Gastroesophageal sphincter (tissue), 4 donors: Measurements from ENCODE around the gene PGAP2. TPM values are rescaled to one million over a fixed set of nuclear protein-coding genes. Genes with fewer than 3 reads are reported as not detected.
A peak's percentile ranks its signal among the peaks of the same experiment; 100 is the strongest.

ENCODE experiments used
- ATAC-seq: fragments of 150-250 bp; one replicate; pipeline ENCODE4 v1.9.1; 2016; ENCODE audit warnings: mild to moderate bottlenecking, moderate library complexity
- H3K27ac ChIP-seq, 4 donors: fragments of 200-600 bp; sonication (generic) in 3 of 4; 1 replicate in 3 of 4; 2 replicates in 1 of 4; pipeline ENCODE4 v1.5.1; 2016 to 2019
- H3K27me3 ChIP-seq: fragments of 200-600 bp; sonication (generic); one replicate; pipeline ENCODE4 v1.5.1; 2019
- H3K36me3 ChIP-seq, 2 donors: fragments of 200-600 bp; sonication (generic); one replicate each; pipeline ENCODE4 v1.5.1; 2019; ENCODE audit warnings: control low read depth in 1 of 2
- H3K4me1 ChIP-seq, 3 donors: fragments of 200-600 bp; sonication (generic); 1 replicate in 2 of 3; 2 replicates in 1 of 3; pipeline ENCODE4 v1.5.1; 2016 to 2019; ENCODE audit warnings: control low read depth in 2 of 3
- H3K4me3 ChIP-seq, 2 donors: fragments of 200-600 bp; sonication (generic); one replicate each; pipeline ENCODE4 v1.5.1; 2019; ENCODE audit warnings: mild to moderate bottlenecking in 1 of 2, moderate library complexity in 1 of 2
- H3K9me3 ChIP-seq, 3 donors: fragments of 200-600 bp; sonication (generic); one replicate each; pipeline ENCODE4 v1.5.1; 2017 to 2019; ENCODE audit warnings: control low read depth in 2 of 3
- CTCF ChIP-seq, 4 experiments: fragments of 200-600 bp in 2 of 4; fragments of 450-650 bp in 2 of 4; sonication (generic) in 1 of 4; IDR thresholded peaks; one replicate each; pipeline ENCODE4 v1.5.1; 2017 to 2019; ENCODE audit warnings: antibody characterized with exemption in 4 of 4, mild to moderate bottlenecking in 2 of 4, moderate library complexity in 2 of 4
- EP300 ChIP-seq: sonication (generic); formaldehyde crosslinking; IDR thresholded peaks from one replicate; pipeline ENCODE4 v1.6.1; 2017; ENCODE audit warnings: antibody characterized with exemption, mild to moderate bottlenecking
- POLR2A ChIP-seq, 2 donors: fragments of 450-650 bp; IDR thresholded peaks; one replicate each; pipeline ENCODE4 v1.6.1; 2017; ENCODE audit warnings: antibody characterized with exemption in 2 of 2, mild to moderate bottlenecking in 2 of 2, moderate library complexity in 1 of 2
- POLR2AphosphoS5 ChIP-seq: sonication (generic); formaldehyde crosslinking; IDR thresholded peaks from one replicate; pipeline ENCODE4 v1.6.1; 2017; ENCODE audit warnings: antibody characterized with exemption
- WGBS, 2 donors: methylation state at CpG; one replicate each; pipeline ENCODE4 v1.1.5; 2018; ENCODE audit warnings: low coverage in 1 of 2; 5-methylcytosine and 5-hydroxymethylcytosine counted together
- total RNA-seq, 4 donors: library from RNA; depleted of rRNA; stranded (reverse); fragments of >200 nt; gene quantifications; one replicate each; pipeline ENCODE4 v1.1.0, GENCODE V29; 2016

The PGAP2 gene
- total RNA-seq, 4 donors from 2014 or later: 4.2 to 12.0 (median 5.1) TPM

GRCh38 chr11:3826721-3827120 lies 18.4 kb downstream of the PGAP2 start:
- peaks cover 0 to 64% of the 10 kb centered on the region in 2 donors for H3K36me3 ChIP-seq
- H3K27ac ChIP-seq: no peak overlapping the region
- ATAC-seq: no peak
- H3K4me3 ChIP-seq: no peak overlapping the region
- H3K4me1 ChIP-seq: peaks cover 0 to 12% (median 0%) of the 10 kb centered on the region in 3 donors
- no peaks in the 10 kb centered on the region for H3K27me3 ChIP-seq
- H3K9me3 ChIP-seq: no peaks in the 10 kb centered on the region
- WGBS, 2 donors: 80% methylated on average over 1 of the region's 3 CpGs; no CpG with 5 or more reads in 1 of the 2 donors
- TF ChIP-seq POLR2AphosphoS5: no peak
- TF ChIP-seq EP300: no peak
- no peak for TF ChIP-seq POLR2A (IDR thresholded peaks at IDR 0.05)
- no peak for TF ChIP-seq CTCF (IDR thresholded peaks at IDR 0.05)

GRCh38 chr11:3827434-3828186 lies 19.2 kb downstream of the PGAP2 start:
- Histone ChIP-seq H3K4me3 (no peak overlapping the region), H3K4me1 (peaks cover 0 to 20% (median 0%) of the 10 kb centered on the region in 3 donors), H3K36me3 (peaks cover 0 to 64% of the 10 kb centered on the region in 2 donors), H3K27me3 (no peaks in the 10 kb centered on the region), H3K27ac (no peak overlapping the region), H3K9me3 (no peaks in the 10 kb centered on the region)
- TF ChIP-seq CTCF (IDR thresholded peaks at IDR 0.05): no peak
- TF ChIP-seq POLR2A (IDR thresholded peaks at IDR 0.05): no peak
- no peak for TF ChIP-seq POLR2AphosphoS5
- TF ChIP-seq EP300: no peak
- WGBS, 2 donors: 60 to 90% methylated on average over 1 to 5 of the region's 35 CpGs
- ATAC-seq: no peak

GRCh38 chr11:3830088-3830487 lies 21.7 kb downstream of the PGAP2 start:
- TF ChIP-seq POLR2A (IDR thresholded peaks at IDR 0.05) (no peak), CTCF (IDR thresholded peaks at IDR 0.05) (no peak), POLR2AphosphoS5 (no peak), EP300 (no peak)
- 100% methylated on average over 2 of the region's 3 CpGs; no CpG with 5 or more reads in 1 of the 2 donors for WGBS, 2 donors
- no peak overlapping the region for H3K4me3 ChIP-seq

GRCh38 chr11:3830730-3831129 lies 22.4 kb downstream of the PGAP2 start:
- peaks cover 0 to 52% (median 15%) of the 10 kb centered on the region in 3 donors for H3K4me1 ChIP-seq
- peaks cover 0 to 55% of the 10 kb centered on the region in 2 donors for H3K36me3 ChIP-seq
- ATAC-seq: no peak
- no peaks in the 10 kb centered on the region for H3K27me3 ChIP-seq
- 50 to 67% methylated on average over 1 of the region's 1 CpG for WGBS, 2 donors
- H3K27ac ChIP-seq: peak overlapping the region in 2 of 4 donors; percentile 19 to 25
- H3K4me3 ChIP-seq: no peak overlapping the region
- TF ChIP-seq CTCF (IDR thresholded peaks at IDR 0.05) (no peak), POLR2AphosphoS5 (no peak)
- H3K9me3 ChIP-seq: no peaks in the 10 kb centered on the region

More at GRCh38 chr11:3830088-3830487, 21.7 kb downstream of the PGAP2 start:
- H3K36me3 ChIP-seq: peaks cover 0 to 57% of the 10 kb centered on the region in 2 donors
- no peak overlapping the region for H3K27ac ChIP-seq
- no peak for ATAC-seq
- H3K27me3 ChIP-seq: no peaks in the 10 kb centered on the region
- H3K4me1 ChIP-seq: peaks cover 0 to 45% (median 9%) of the 10 kb centered on the region in 3 donors
- H3K9me3 ChIP-seq: no peaks in the 10 kb centered on the region
